Activated CD8-positive, alpha-beta memory T cell treated with anti-CD3 and anti-CD28 coated beads, Interleukin-2, amount 50 U/mL, for 1 hour (primary cell): ENCODE measurements around the gene MARCKSL1.

ENCODE experiments used
- DNase-seq: peaks from one replicate; pipeline ENCODE4 v3.0.0-alpha.2; 2020; ENCODE audit errors: extremely low read depth

The MARCKSL1 gene

DNA sequence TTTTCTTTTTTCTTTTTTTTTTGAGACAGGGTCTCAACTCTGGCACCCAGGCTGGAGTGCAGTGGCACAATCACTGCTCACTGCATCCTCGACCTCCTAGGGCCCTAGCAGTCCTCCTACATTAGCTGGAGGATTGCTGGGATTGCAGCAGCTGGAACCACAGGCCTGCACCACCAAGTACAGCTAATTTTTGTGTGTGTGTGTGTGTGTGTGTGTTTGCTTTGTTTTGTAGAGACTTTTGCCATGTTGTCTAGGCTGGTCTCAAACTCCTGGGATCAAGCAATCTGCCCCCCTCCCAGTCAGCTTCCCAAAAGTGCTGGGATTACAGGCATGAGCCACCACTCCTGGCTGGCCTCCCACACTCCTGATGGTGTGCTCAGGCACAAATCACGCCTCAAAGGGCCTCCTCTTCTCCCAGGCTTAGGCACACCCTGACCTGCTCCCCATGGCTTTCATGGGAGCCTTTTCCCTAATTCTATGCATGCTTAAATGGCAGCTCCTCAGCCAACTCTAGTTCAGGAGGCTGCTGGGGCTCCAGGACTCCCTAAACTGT lies 16.9 kb upstream of the MARCKSL1 start:
- no peak for DNase-seq

DNA sequence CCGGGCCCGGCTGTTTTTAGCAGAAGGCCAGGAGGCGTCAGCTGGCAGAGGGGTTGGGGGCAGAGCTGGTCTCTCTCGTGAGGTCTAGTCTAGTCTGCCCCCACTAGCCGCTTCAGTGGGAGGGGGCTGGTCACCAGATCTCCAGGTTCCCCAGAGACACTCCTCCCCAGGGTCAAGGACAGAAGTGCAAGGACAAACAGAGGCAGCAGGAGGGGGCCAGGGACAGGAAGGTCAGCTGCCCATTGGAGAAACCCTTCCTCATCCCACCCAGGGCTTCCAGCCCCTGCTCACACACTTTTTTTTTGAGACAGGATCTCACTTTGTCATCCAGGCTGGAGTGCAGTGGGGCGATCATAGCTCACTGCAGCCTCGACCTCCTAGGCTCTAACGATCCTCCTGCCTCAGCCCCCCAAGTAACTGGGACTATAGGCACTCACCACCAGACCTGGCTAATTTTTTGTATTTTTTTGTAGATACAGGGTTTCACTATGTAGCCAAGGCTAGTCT lies 16.3 kb upstream of the MARCKSL1 start:
- no peak for DNase-seq

DNA sequence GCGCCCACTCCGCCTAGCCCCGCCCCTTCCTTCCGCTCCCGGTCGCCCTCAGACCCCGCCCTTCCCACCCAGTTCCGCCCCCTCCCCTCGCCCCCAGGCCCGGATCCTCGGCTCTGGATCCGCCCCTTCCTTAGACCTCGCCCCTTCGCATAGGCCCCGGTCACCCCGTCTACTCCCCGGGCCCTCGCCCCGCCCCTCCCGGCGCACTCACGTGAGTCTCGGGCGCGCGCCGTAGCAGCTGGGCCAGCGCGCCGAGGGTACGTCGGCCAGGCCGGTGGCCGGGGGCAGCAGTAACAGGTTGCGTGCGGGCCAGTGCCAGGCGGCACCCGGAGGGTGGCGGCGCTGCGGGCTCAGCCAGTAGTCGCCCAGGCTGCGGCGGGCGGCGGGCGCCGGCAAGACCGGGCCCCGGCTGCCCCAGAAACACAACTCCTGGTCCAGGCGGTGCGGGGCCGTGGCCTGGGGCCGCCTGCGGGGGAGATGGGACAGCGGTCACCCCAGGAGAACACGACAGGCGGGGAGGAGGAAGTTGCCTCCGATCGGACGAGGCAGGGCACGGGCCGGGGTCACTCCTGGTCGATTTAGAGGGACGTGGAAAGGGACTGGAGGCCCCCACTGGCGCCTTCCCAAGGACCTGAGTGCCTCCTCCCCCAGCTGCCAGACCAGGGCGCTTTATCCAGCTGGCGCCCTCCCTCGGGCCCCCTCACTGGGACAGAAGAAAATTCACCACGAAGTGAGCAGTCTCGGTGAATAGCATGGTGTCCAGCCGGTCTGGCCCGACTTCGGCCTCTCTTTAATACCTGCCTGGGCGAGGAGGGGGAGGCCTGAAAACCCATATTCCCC lies 15.6 kb upstream of the MARCKSL1 start:
- DNase-seq: peak; percentile 74

DNA sequence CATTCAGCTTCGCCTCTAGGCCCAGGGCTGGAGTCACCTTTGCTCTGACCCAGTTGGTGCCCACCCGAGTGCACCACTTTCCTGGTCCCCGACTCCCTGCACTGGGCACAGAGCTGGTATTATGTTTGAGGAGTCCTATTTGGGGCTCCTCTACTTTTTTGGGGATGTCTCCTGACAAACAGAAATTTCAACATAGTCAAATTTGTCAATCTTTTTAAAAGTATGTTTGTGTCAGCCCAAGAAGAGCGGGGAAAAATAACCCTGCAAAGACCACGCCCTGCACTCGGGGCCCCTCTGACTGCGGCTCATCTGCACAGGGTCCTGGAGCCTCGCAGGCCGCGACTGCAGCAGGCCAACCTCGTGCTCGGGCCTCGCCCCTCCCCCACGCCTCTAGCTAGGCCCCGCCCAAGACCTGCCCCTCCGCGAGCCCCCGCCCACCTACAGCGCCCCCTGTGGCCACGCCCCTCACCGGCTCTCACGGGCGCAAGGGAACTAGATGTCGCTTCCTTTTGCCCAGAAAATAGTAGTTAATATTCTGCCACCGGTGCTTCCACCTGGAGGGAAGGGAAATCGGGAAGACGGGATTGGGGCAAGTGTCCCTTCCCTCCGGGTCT lies 14.9 kb upstream of the MARCKSL1 start:
- no peak for DNase-seq

DNA sequence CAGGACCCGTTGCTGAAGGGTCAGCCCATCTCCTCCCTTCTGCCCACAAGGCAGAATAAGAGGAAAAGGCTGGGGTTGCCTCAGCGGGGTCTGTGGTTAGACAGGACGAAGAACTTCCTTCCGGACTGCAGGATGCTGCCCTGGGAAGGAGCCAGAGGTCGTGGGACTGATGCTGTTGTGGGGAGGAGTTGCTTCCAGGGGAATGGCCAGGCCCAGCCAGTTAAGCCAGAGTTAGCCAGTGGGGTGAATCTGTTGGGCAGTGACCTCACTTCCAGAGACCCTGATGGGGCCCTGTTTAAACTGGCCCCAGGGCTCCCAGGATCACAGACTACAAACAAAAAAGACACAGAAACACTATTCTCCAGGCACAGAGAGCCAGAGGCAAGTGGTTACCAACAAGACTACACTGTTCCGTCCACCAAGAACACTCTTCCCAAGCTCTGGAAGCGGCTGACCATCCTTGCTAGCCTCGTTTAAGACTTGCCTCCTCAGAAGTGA lies 13.2 kb upstream of the MARCKSL1 start:
- DNase-seq: no peak

- DNase-seq: no peak
Observed at GRCh38 chr1:32346532-32347157, 10.6 kb upstream of the MARCKSL1 start.

DNA sequence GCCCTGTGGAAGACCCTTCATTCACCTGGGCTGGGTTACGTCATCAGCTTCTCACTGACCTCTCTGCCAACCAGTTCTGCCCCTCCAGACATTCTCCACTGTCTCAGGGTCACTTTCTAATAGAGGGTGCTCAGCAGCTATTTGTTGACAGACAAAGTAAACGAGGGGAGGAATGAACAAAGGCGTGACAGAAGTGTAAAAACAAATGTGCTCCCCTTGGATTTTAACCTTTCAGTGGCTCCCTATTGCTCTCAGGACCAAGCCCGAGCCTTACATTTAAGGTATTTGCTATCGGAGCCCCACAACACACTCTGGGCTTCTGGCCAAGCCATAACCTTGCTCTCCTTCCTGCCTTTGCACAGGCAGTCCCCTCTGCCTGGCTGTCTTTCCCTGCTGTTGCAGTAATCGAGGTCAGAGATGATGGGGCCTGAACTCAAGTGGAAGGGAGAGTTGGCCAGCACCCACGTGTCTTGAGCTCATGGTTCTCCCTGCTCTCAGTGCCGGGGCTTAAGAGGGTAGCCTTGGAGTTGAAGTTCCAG lies 9.3 kb upstream of the MARCKSL1 start:
- no peak for DNase-seq

DNA sequence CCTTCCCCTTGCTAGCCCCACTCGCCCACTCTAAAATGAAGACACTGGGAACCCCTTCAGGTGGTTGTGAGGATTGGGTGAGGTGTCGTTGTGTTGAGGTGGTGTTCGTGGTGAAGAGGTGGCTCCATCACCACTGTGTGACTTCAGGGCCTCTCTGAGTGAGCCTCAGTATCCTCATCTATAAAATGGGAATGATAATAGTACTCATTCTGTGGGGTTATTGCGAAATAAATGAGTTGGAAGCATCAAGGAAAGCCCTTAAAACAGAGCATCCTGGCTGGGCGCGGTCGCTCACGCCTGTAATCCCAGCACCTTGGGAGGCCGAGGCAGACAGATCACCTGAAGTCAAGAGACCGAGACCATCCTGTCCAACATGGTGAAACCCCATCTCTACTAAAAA lies 6.7 kb upstream of the MARCKSL1 start:
- DNase-seq: no peak

GRCh38 chr1:32341971-32342370 lies 5.9 kb upstream of the MARCKSL1 start:
- no peak for DNase-seq

GRCh38 chr1:32341186-32341757 lies 5.2 kb upstream of the MARCKSL1 start:
- no peak for DNase-seq

DNA sequence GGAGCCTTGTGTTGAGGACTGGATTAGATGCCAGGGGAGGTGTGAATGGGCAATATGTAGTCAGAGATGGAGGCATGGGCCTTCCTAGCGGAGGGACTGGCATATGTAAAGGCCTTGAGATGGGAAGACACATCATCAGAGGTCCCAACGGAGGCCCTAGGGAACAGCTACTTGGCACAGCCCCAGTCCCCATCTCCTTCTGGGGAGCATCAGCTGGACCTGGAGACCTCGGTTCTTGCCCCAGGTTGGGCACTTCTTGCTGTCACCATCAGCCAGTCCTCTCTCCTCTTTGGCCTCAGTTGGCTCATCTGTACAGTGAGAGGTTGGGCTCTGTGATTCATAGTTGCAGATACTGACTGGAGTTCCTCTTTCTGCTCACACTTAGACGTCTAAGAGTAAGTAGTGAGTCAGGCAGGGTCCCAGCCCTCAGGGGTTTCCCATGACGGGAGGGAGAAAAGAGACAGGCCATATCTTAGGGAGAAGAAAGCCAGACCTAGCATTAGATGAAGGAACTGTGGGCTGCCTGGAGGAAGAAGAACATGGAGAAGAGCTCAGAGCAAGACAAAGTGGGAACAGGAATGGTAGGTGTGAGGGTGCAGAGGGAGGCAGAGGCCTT lies 3.4 kb upstream of the MARCKSL1 start:
- DNase-seq: no peak

- no peak for DNase-seq
Observed at GRCh38 chr1:32338637-32339145, 2.7 kb upstream of the MARCKSL1 start.

GRCh38 chr1:32337855-32338636 lies 2.0 kb upstream of the MARCKSL1 start:
- DNase-seq: no peak

- DNase-seq: no peak
Observed at GRCh38 chr1:32336963-32337675, 1.1 kb upstream of the MARCKSL1 start.

GRCh38 chr1:32336591-32336932 lies 529 bp upstream of the MARCKSL1 start:
- no peak for DNase-seq

DNA sequence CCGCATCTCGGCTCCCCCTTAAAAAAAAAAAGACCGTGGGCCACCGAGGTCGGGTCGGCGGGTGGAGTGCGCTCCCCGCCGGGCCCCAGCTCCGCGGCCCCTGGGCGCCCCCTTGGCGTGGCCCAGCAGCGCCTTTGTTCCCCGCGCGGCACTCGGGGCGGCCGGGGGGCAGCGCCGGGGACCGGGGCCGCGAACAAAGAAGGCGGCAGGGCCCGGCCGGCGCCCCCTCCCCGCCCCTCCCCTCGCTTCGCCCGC lies 571 bp downstream of the MARCKSL1 start:
- no peak for DNase-seq

- DNase-seq: peak; percentile 19
Observed at GRCh38 chr1:32334864-32335534, 1.0 kb downstream of the MARCKSL1 start.

DNA sequence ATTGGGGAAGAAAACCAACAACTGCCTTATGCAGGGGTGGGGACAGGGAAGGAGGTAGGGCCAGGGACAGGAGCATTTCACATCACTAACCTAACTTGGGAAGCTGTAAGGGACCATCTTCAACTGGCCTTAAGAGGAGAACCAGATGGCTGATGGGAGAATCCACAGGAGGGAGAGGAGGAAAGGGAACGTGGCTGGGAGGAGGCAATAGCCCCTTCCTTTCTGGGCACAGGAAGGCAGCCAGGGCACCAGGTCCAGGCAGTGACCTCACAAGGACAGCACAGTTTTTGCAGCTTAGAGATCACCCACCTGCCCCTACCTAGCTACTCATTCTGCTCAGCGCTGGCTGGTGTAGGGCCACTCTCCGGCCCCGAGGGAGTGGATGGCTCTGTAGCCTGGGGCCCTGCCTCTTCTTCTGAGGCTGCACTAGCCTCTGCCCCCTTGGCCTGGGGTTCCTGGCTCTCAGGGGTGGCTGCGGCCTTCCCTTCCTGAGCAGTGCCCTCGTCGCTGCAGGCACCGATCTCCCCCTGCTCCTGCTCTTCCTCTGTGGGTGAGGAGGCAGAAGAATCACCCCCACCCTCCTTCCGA lies 1.7 kb downstream of the MARCKSL1 start:
- no peak for DNase-seq
